Testis (tissue), 2 donors: Measurements from ENCODE around the gene GTF2A1.

Experiments
- CTCF ChIP-seq, 3 experiments: fragments of 450-650 bp in 2 of 3; fragments of 200-600 bp in 1 of 3; sonication (generic) in 1 of 3; IDR thresholded peaks; one replicate each; pipeline ENCODE4 v1.5.1; 2016 to 2019; ENCODE audit warnings: antibody characterized with exemption in 3 of 3, mild to moderate bottlenecking in 2 of 3, moderate library complexity in 1 of 3
- POLR2A ChIP-seq: fragments of 450-650 bp; IDR thresholded peaks from one replicate; pipeline ENCODE4 v1.6.1; 2017; ENCODE audit warnings: antibody characterized with exemption, mild to moderate bottlenecking, moderate library complexity

DNA sequence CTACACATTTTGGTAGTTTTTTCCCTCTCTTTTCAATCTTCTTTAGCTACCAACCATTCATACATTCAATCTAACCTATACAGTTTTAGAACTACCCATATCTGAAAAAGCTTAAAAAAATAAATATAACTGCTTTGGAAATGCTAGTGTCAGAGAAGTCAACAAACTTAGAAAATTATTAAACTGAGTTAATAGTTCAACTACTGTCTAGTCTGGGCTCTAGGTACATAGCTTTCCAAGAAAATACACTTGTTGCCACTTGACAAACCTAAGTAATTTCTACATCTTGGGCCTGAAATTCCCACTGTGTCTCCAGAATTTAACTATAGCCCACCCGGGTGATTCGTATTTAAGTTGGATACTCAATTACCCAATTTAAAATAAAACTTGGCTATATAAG is 22.1 kb downstream of the GTF2A1 start:
- TF ChIP-seq CTCF (IDR thresholded peaks at IDR 0.05) (no peak), POLR2A (no peak)
